Endothelial cell of umbilical vein (primary cell): Measurements from ENCODE around the gene HTT. TPM values are rescaled to one million over a fixed set of nuclear protein-coding genes. Genes with fewer than 3 reads are reported as not detected.

Source experiments
- BruUV-seq: library from RNA; stranded (reverse); fragments of 400-500 nt; replicated peaks from 2 replicates; lab custom pipeline; 2021; lab: Mats Ljungman, UMichigan
- CTCF ChIA-PET: fragments of 300-600, 350-600 bp; sonication (Branson Sonifier 250); formaldehyde crosslinking; loops from one replicate; lab custom pipeline; 2021; ENCODE audit warnings: antibody characterized with exemption, inconsistent platforms; lab: Charles Lee
- POLR2A ChIA-PET: fragments of 300-600, 350-600 bp; sonication (Branson Sonifier 250); formaldehyde crosslinking; loops from one replicate; lab custom pipeline; 2021; ENCODE audit warnings: antibody characterized with exemption, inconsistent platforms; lab: Charles Lee
- DNase-seq: peaks from one replicate; pipeline ENCODE4 v3.0.0-alpha.2; 2011; ENCODE audit warnings: low read depth, low spot score
- FAIRE-seq: peaks from 2 replicates; lab custom pipeline; 2011; peaks lifted over from hg19 to GRCh38; lab: Jason Lieb, UNC
- H2AFZ ChIP-seq: 2 replicates; pipeline ENCODE4 v1.6.0; 2012; ENCODE audit warnings: low read depth, low read length, control low read depth, inconsistent platforms
- H3K27ac ChIP-seq: 2 replicates; pipeline ENCODE4 v1.5.1; 2011; ENCODE audit warnings: low read depth, mild to moderate bottlenecking, control low read depth, low read length, moderate library complexity; ENCODE audit not compliant: insufficient read depth
- H3K27me3 ChIP-seq, 2 experiments: 2 replicates each; pipeline versions ENCODE4 v1.6.0 to v1.6.1; 2011; ENCODE audit warnings: low read length in 2 of 2, mixed read lengths in 1 of 2; ENCODE audit not compliant: control insufficient read depth in 2 of 2, insufficient read depth in 2 of 2
- H3K36me3 ChIP-seq, 2 experiments: 2 replicates in 1 of 2; 3 replicates in 1 of 2; pipeline ENCODE4 v1.5.1; 2011; ENCODE audit warnings: low read length in 2 of 2, mild to moderate bottlenecking in 1 of 2, moderate library complexity in 1 of 2; ENCODE audit not compliant: control insufficient read depth in 2 of 2, insufficient read depth in 2 of 2; ENCODE audit errors: extremely low read depth in 1 of 2
- H3K4me1 ChIP-seq: 3 replicates; pipeline ENCODE4 v1.5.1; 2011; ENCODE audit warnings: mild to moderate bottlenecking, low read length; ENCODE audit not compliant: control insufficient read depth, insufficient read depth; ENCODE audit errors: extremely low read depth
- H3K4me2 ChIP-seq: 2 replicates; pipeline ENCODE4 v1.6.1; 2011; ENCODE audit warnings: low read length, control low read depth, mixed read lengths; ENCODE audit not compliant: insufficient read depth
- H3K4me3 ChIP-seq, 3 experiments: fragments of 200-600 bp in 1 of 3; sonication (generic), shearing (Covaris generic) in 1 of 3; replicated peaks in 1 of 3; 2 replicates each; pipeline ENCODE4 v1.5.1; 2011 to 2016; ENCODE audit warnings: control low read depth in 3 of 3, low read length in 3 of 3, mild to moderate bottlenecking in 2 of 3, inconsistent platforms in 1 of 3, low read depth in 1 of 3, moderate library complexity in 1 of 3; ENCODE audit not compliant: insufficient read depth in 1 of 3
- H3K79me2 ChIP-seq: 2 replicates; pipeline ENCODE4 v1.6.0; 2012; ENCODE audit warnings: low read length, inconsistent platforms; ENCODE audit not compliant: control insufficient read depth, insufficient read depth
- H3K9ac ChIP-seq: replicated peaks from 2 replicates; pipeline ENCODE3; 2011; ENCODE audit warnings: low read length, control low read depth; ENCODE audit not compliant: insufficient read depth; ENCODE audit errors: extremely low read depth
- H3K9me1 ChIP-seq: replicated peaks from 3 replicates; pipeline ENCODE4 v1.6.0; 2011; ENCODE audit warnings: mild to moderate bottlenecking, low read length; ENCODE audit not compliant: control insufficient read depth, insufficient read depth; ENCODE audit errors: extremely low read depth
- H3K9me3 ChIP-seq: replicated peaks from 2 replicates; pipeline ENCODE4 v1.5.1; 2012; ENCODE audit warnings: low read length, inconsistent platforms; ENCODE audit not compliant: control insufficient read depth, insufficient read depth
- H4K20me1 ChIP-seq: replicated peaks from 2 replicates; pipeline ENCODE3; 2011; ENCODE audit warnings: mild to moderate bottlenecking, low read length; ENCODE audit not compliant: control insufficient read depth, insufficient read depth; ENCODE audit errors: extremely low read depth
- EZH2 ChIP-seq: IDR thresholded peaks from 2 replicates; pipeline ENCODE4 v1.6.1; 2012; ENCODE audit warnings: borderline replicate concordance, low read depth, mild to moderate bottlenecking, moderate library complexity, low read length, inconsistent platforms; ENCODE audit not compliant: severe bottlenecking
- FOS ChIP-seq: IDR thresholded peaks from 2 replicates; pipeline ENCODE4 v1.6.1; 2011; ENCODE audit warnings: mild to moderate bottlenecking, low read length, moderate library complexity, borderline replicate concordance; ENCODE audit not compliant: insufficient read depth
- GATA2 ChIP-seq: IDR thresholded peaks from 2 replicates; pipeline ENCODE4 v1.7.0; 2011; ENCODE audit warnings: low read depth, mild to moderate bottlenecking, moderate library complexity, mixed read lengths, low read length; ENCODE audit not compliant: insufficient read length, insufficient read depth
- JUN ChIP-seq: IDR thresholded peaks from 2 replicates; pipeline ENCODE4 v1.6.1; 2011; ENCODE audit warnings: borderline replicate concordance, low read depth; ENCODE audit not compliant: insufficient read length, insufficient read depth
- MYC ChIP-seq: IDR thresholded peaks from one replicate; pipeline ENCODE4 v1.6.1; 2011; ENCODE audit warnings: mild to moderate bottlenecking, low read depth, low read length
- POLR2A ChIP-seq: IDR thresholded peaks from 2 replicates; pipeline ENCODE4 v1.6.1; 2012; ENCODE audit warnings: low read depth, mild to moderate bottlenecking, control low read depth, low read length
- POLR2AphosphoS5 ChIP-seq: IDR thresholded peaks from 2 replicates; pipeline ENCODE4 v1.6.1; 2012; ENCODE audit warnings: low read depth, mild to moderate bottlenecking, control low read depth, low read length, moderate library complexity; ENCODE audit not compliant: insufficient read depth
- dilution Hi-C: fragments of 300-500 bp; cut with MboI; formaldehyde crosslinking; loops from one replicate; pipeline ENCODE4 v1.15.0; 2019; ENCODE audit warnings: low sequenced_read_pairs; ENCODE audit not compliant: extremely low pct_ligation_motif_present
- intact Hi-C: fragments of 100-400 bp; cut with micrococcal nuclease; formaldehyde crosslinking; loops from one replicate; pipeline ENCODE4 v1.10.0; 2022
- polyA plus RNA-seq, 4 experiments: library from polyadenylated mRNA; depleted of rRNA in 3 of 4; stranded (reverse) in 3 of 4; unstranded in 1 of 4; fragments of >200 nt; gene quantifications; 2 replicates each; pipeline versions ENCODE4 v1.2.1 to v1.2.3, GENCODE V29; 2011 to 2012; ENCODE audit warnings: missing spikeins in 1 of 4
- total RNA-seq: library from RNA; stranded (reverse); gene quantifications from 2 replicates; pipeline ENCODE4 v1.2.3, GENCODE V29; 2021
- TF ChIP-seq, protein P1 (sequence below): IDR thresholded peaks from 2 replicates; pipeline ENCODE4 v1.6.1; 2011; ENCODE audit not compliant: insufficient read depth, insufficient read length
- TF ChIP-seq, protein P2 (sequence below), 2 donors: IDR thresholded peaks; 1 replicate in 1 of 2; 2 replicates in 1 of 2; pipeline ENCODE4 v1.5.1; 2011; ENCODE audit warnings: low read length in 2 of 2, mild to moderate bottlenecking in 2 of 2, moderate library complexity in 2 of 2, control low read depth in 1 of 2, inconsistent platforms in 1 of 2, low read depth in 1 of 2; ENCODE audit not compliant: insufficient read depth in 1 of 2; ENCODE audit errors: extremely low read depth in 1 of 2

Gene HTT
- total and polyA plus RNA-seq, 2 donors (not counting 3 experiments of a cell fraction or from before 2014, with no cell fraction given), result 15.7 to 61.2 TPM

DNA sequence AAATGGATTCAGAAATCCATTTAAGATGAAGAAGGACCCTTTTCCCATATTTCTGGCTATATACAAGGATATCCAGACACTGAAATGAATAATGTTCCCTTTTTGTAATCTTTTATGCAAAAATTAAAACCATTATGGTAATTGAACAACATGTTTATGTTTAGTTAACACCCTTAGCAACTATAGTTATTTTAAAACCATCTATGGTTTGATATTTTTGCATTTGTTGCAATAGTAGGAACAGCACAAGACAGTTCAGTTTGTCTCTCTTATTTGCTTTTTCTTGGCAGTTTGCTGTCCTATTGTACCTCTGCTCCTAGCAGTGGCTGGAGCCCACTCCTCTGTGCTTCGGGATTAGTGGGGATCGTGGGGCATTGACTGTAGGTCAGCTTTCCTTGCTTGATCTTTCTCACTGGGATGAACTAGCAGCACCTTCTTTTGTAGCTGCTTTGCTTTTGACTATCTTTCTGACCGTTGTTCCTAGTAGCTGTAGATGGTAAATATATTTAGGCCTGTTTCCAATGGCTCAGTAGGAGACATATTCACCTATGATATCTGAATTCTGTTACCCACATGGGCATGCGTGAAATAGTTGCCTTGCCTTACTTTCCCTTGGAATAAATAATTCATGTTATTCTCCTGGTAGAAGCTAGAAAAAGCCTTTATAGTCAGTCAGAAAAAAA, 12.8 kb downstream of the HTT start:
- dilution Hi-C loops, result no loop called here
- Histone ChIP-seq H4K20me1 (peaks cover 4% of the 10 kb centered on the region), H3K9me3 (no peaks in the 10 kb centered on the region), H3K79me2 (peaks cover 24% of the 10 kb centered on the region), H3K9ac (no peak overlapping the region), H3K27me3 (no peaks in the 10 kb centered on the region), H3K9me1 (no peaks in the 10 kb centered on the region), H3K4me1 (no peaks in the 10 kb centered on the region), H3K27ac (no peak overlapping the region), H2AFZ (no peak overlapping the region), H3K4me3 (no peak overlapping the region), H3K4me2 (no peak overlapping the region), H3K36me3 (peaks cover 0 to 2% of the 10 kb centered on the region in 2 experiments)
- CTCF ChIA-PET, result interaction anchor here (2.1 kb wide), 1 partner anchor 9 kb away, joined by 7 read pairs; no protein-coding TSS in a partner anchor
- POLR2A ChIA-PET, result no interaction called here
- no peak for FAIRE-seq
- intact Hi-C loops, result no loop called here
- no peak for DNase-seq
- BruUV-seq, result no TSS peak
- TF ChIP-seq MYC (no peak), POLR2AphosphoS5 (no peak), JUN (no peak), FOS (no peak), GATA2 (no peak), EZH2 (no peak), POLR2A (no peak)
- TF ChIP-seq, protein P1, sequence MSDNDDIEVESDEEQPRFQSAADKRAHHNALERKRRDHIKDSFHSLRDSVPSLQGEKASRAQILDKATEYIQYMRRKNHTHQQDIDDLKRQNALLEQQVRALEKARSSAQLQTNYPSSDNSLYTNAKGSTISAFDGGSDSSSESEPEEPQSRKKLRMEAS, result no peak
- TF ChIP-seq, protein P2, sequence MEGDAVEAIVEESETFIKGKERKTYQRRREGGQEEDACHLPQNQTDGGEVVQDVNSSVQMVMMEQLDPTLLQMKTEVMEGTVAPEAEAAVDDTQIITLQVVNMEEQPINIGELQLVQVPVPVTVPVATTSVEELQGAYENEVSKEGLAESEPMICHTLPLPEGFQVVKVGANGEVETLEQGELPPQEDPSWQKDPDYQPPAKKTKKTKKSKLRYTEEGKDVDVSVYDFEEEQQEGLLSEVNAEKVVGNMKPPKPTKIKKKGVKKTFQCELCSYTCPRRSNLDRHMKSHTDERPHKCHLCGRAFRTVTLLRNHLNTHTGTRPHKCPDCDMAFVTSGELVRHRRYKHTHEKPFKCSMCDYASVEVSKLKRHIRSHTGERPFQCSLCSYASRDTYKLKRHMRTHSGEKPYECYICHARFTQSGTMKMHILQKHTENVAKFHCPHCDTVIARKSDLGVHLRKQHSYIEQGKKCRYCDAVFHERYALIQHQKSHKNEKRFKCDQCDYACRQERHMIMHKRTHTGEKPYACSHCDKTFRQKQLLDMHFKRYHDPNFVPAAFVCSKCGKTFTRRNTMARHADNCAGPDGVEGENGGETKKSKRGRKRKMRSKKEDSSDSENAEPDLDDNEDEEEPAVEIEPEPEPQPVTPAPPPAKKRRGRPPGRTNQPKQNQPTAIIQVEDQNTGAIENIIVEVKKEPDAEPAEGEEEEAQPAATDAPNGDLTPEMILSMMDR (IDR thresholded peaks at IDR 0.05; ENCODE audit: extremely low read depth in 1 of 2, insufficient read depth in 1 of 2, low read depth in 1 of 2, low read length in 2 of 2), result no peak
